Body of pancreas (tissue), 4 donors: ENCODE measurements around the gene SNAP91.

Experiments used
- POLR2A ChIP-seq, 3 donors: fragments of 450-650 bp; IDR thresholded peaks; one replicate each; pipeline ENCODE4 v1.6.1; 2016; ENCODE audit warnings: antibody characterized with exemption in 3 of 3, mild to moderate bottlenecking in 2 of 3
- TF ChIP-seq, protein P1 (sequence below), 7 experiments: fragments of 450-650 bp in 4 of 7; fragments of 200-600 bp in 3 of 7; sonication (generic) in 3 of 7; IDR thresholded peaks; one replicate each; pipeline ENCODE4 v1.5.1; 2016 to 2019; ENCODE audit warnings: antibody characterized with exemption in 7 of 7

- TF ChIP-seq, protein P1, sequence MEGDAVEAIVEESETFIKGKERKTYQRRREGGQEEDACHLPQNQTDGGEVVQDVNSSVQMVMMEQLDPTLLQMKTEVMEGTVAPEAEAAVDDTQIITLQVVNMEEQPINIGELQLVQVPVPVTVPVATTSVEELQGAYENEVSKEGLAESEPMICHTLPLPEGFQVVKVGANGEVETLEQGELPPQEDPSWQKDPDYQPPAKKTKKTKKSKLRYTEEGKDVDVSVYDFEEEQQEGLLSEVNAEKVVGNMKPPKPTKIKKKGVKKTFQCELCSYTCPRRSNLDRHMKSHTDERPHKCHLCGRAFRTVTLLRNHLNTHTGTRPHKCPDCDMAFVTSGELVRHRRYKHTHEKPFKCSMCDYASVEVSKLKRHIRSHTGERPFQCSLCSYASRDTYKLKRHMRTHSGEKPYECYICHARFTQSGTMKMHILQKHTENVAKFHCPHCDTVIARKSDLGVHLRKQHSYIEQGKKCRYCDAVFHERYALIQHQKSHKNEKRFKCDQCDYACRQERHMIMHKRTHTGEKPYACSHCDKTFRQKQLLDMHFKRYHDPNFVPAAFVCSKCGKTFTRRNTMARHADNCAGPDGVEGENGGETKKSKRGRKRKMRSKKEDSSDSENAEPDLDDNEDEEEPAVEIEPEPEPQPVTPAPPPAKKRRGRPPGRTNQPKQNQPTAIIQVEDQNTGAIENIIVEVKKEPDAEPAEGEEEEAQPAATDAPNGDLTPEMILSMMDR (IDR thresholded peaks at IDR 0.05), result no peak
- no peak for TF ChIP-seq POLR2A (IDR thresholded peaks at IDR 0.05)
Observed at GRCh38 chr6:83633149-83633548, 75.8 kb downstream of the SNAP91 start.
